IMR-90 (cell line): ENCODE data around the gene RRAGA. TPM values are rescaled to one million over a fixed set of nuclear protein-coding genes. Genes with fewer than 3 reads are reported as not detected.

ENCODE experiments used
- ATAC-seq: fragments of 200-7000 bp; cut with Tn5 transposase; 2 replicates; pipeline ENCODE4 v1.9.1; 2020; ENCODE audit warnings: low read depth, mild to moderate bottlenecking, moderate library complexity
- BruUV-seq: library from RNA; stranded (reverse); fragments of 400-500 nt; replicated peaks from 2 replicates; lab custom pipeline; 2021; lab: Mats Ljungman, UMichigan
- CTCF ChIA-PET: fragments of 300-600 bp; formaldehyde crosslinking; extraction: SDS; loops from one replicate; lab custom pipeline; 2021; ENCODE audit warnings: antibody characterized with exemption; lab: Yijun Ruan, JAX
- POLR2A ChIA-PET: fragments of 300-600 bp; sonication (Branson Sonifier 250); formaldehyde crosslinking; loops from one replicate; lab custom pipeline; 2022; ENCODE audit warnings: antibody characterized with exemption; ENCODE audit not compliant: unreplicated experiment; lab: Charles Lee
- DNase-seq: peaks from one replicate; pipeline ENCODE4 v3.0.0; 2013
- H2AFZ ChIP-seq: replicated peaks from 2 replicates; pipeline ENCODE3; 2013; ENCODE audit warnings: low read length, mild to moderate bottlenecking; ENCODE audit not compliant: poor library complexity
- H2AK5ac ChIP-seq: 2 replicates; pipeline ENCODE4 v1.6.1; 2013; ENCODE audit warnings: low read depth, low read length, inconsistent platforms
- H2AK9ac ChIP-seq: replicated peaks from 2 replicates; pipeline ENCODE3; 2013; ENCODE audit warnings: mild to moderate bottlenecking, low read depth, low read length, moderate library complexity; ENCODE audit not compliant: poor library complexity
- H2BK120ac ChIP-seq: 2 replicates; pipeline ENCODE4 v1.6.1; 2013; ENCODE audit warnings: low read depth, low read length, inconsistent platforms
- H2BK15ac ChIP-seq: 3 replicates; pipeline ENCODE4 v1.6.1; 2013; ENCODE audit warnings: low read depth, low read length, inconsistent platforms
- H2BK20ac ChIP-seq: 2 replicates; pipeline ENCODE4 v1.6.1; 2013; ENCODE audit warnings: low read depth, mild to moderate bottlenecking, inconsistent platforms, low read length, moderate library complexity
- H2BK5ac ChIP-seq: 2 replicates; pipeline ENCODE4 v1.6.1; 2013; ENCODE audit warnings: mild to moderate bottlenecking, low read depth, low read length, inconsistent platforms; ENCODE audit not compliant: poor library complexity, severe bottlenecking
- H3K14ac ChIP-seq: replicated peaks from 2 replicates; pipeline ENCODE4 v1.6.1; 2013; ENCODE audit warnings: low read depth, low read length, inconsistent platforms
- H3K18ac ChIP-seq: 2 replicates; pipeline ENCODE4 v1.6.1; 2013; ENCODE audit warnings: low read depth, low read length, control low read depth
- H3K23ac ChIP-seq: 2 replicates; pipeline ENCODE4 v1.6.1; 2013; ENCODE audit warnings: low read depth, low read length, inconsistent platforms
- H3K27ac ChIP-seq: 2 replicates; pipeline ENCODE4 v1.5.1; 2013; ENCODE audit warnings: mild to moderate bottlenecking, control low read depth, low read length; ENCODE audit not compliant: insufficient read depth
- H3K27me3 ChIP-seq: 2 replicates; pipeline ENCODE4 v1.6.1; 2013; ENCODE audit warnings: low read length; ENCODE audit not compliant: control insufficient read depth, insufficient read depth
- H3K36me3 ChIP-seq: 2 replicates; pipeline ENCODE4 v1.6.1; 2013; ENCODE audit warnings: low read length, mixed read lengths; ENCODE audit not compliant: control insufficient read depth, insufficient read depth
- H3K4ac ChIP-seq: 2 replicates; pipeline ENCODE4 v1.6.1; 2013; ENCODE audit warnings: low read depth, low read length, inconsistent platforms
- H3K4me1 ChIP-seq: 2 replicates; pipeline ENCODE4 v1.6.1; 2013; ENCODE audit warnings: low read length, mixed read lengths; ENCODE audit not compliant: control insufficient read depth, insufficient read depth
- H3K4me2 ChIP-seq: 2 replicates; pipeline ENCODE4 v1.6.1; 2013; ENCODE audit warnings: low read depth, mild to moderate bottlenecking, control low read depth, low read length, moderate library complexity
- H3K4me3 ChIP-seq: 2 replicates; pipeline ENCODE4 v1.5.1; 2013; ENCODE audit warnings: low read depth, mild to moderate bottlenecking, control low read depth, low read length, moderate library complexity; ENCODE audit not compliant: insufficient read depth
- H3K56ac ChIP-seq: 2 replicates; pipeline ENCODE4 v1.6.1; 2013; ENCODE audit warnings: low read length, inconsistent platforms; ENCODE audit not compliant: insufficient read depth; ENCODE audit errors: extremely low read depth
- H3K79me1 ChIP-seq, 2 experiments: 2 replicates each; pipeline ENCODE4 v1.6.1; 2013; ENCODE audit warnings: low read length in 2 of 2, inconsistent platforms in 1 of 2, low read depth in 1 of 2
- H3K9ac ChIP-seq: 2 replicates; pipeline ENCODE4 v1.6.1; 2013; ENCODE audit warnings: low read depth, low read length, control low read depth
- H3K9me1 ChIP-seq: 2 replicates; pipeline ENCODE4 v1.6.1; 2013; ENCODE audit warnings: low read length, inconsistent platforms; ENCODE audit not compliant: insufficient read depth
- H3K9me3 ChIP-seq: 2 replicates; pipeline ENCODE4 v1.6.1; 2013; ENCODE audit warnings: low read length; ENCODE audit not compliant: control insufficient read depth, insufficient read depth
- H4K20me1 ChIP-seq: 2 replicates; pipeline ENCODE4 v1.6.1; 2013; ENCODE audit warnings: low read length, inconsistent platforms; ENCODE audit not compliant: insufficient read depth
- H4K5ac ChIP-seq: 2 replicates; pipeline ENCODE4 v1.6.1; 2013; ENCODE audit warnings: mild to moderate bottlenecking, low read depth, low read length, control low read depth
- H4K8ac ChIP-seq, 2 experiments: 2 replicates each; pipeline ENCODE4 v1.6.1; 2013; ENCODE audit warnings: low read depth in 2 of 2, low read length in 2 of 2, control low read depth in 1 of 2, inconsistent platforms in 1 of 2
- H4K91ac ChIP-seq: 2 replicates; pipeline ENCODE4 v1.6.1; 2013; ENCODE audit warnings: low read depth, low read length, inconsistent platforms; ENCODE audit not compliant: insufficient read depth
- BHLHE40 ChIP-seq: fragments of 150-350 bp; IDR thresholded peaks from 2 replicates; pipeline ENCODE4 v1.6.1; 2016; ENCODE audit warnings: mild to moderate bottlenecking, low read depth, low read length
- CEBPB ChIP-seq: IDR thresholded peaks from 2 replicates; pipeline ENCODE4 v1.6.1; 2012; ENCODE audit warnings: low read depth, low read length, improper control_type of control experiment
- MAFK ChIP-seq: IDR thresholded peaks from 2 replicates; pipeline ENCODE4 v1.6.1; 2012; ENCODE audit warnings: low read depth, low read length, improper control_type of control experiment
- RFX5 ChIP-seq: IDR thresholded peaks from 2 replicates; pipeline ENCODE4 v1.8.0; 2012; ENCODE audit warnings: low read depth, mild to moderate bottlenecking, low read length, moderate library complexity
- SMC3 ChIP-seq: fragments of 150-350 bp; IDR thresholded peaks from 2 replicates; pipeline ENCODE4 v1.6.1; 2016; ENCODE audit warnings: low read depth, mild to moderate bottlenecking, antibody characterized with exemption, low read length, moderate library complexity
- WGBS, 2 experiments: methylation state at CpG; one replicate each; pipeline versions ENCODE4 v1.1.5 to v1.1.7; 2013; ENCODE audit warnings: missing lambda C conversion rate in 2 of 2; ENCODE audit not compliant: insufficient read length in 1 of 2; ENCODE audit errors: extremely low coverage in 2 of 2; 5-methylcytosine and 5-hydroxymethylcytosine counted together
- dilution Hi-C: fragments of 300-500 bp; cut with HindIII; formaldehyde crosslinking; loops from one replicate; pipeline ENCODE4 v1.14.3; 2018; ENCODE audit warnings: low sequenced_read_pairs; ENCODE audit not compliant: unreplicated experiment
- in situ Hi-C: fragments of 300-500 bp; cut with MboI; formaldehyde crosslinking; loops from 3 replicates; pipeline ENCODE4 v1.14.3; 2019; ENCODE audit warnings: low sequenced_read_pairs, inconsistent platforms, mixed read lengths
- intact Hi-C: fragments of 100-400 bp; cut with micrococcal nuclease; formaldehyde crosslinking; loops from 2 replicates; pipeline ENCODE4 v1.10.0; 2022
- polyA plus RNA-seq, 3 experiments: library from polyadenylated mRNA; depleted of rRNA; stranded (reverse); fragments of >200 nt; gene quantifications; 2 replicates each; pipeline ENCODE4 v1.2.3, GENCODE V29; 2012; ENCODE audit warnings: low replicate concordance in 1 of 3
- total RNA-seq: library from RNA; depleted of rRNA; stranded (reverse); fragments of >200 nt; gene quantifications from 2 replicates; pipeline ENCODE4 v1.2.3, GENCODE V29; 2012
- TF ChIP-seq, protein P1 (sequence below): conservative IDR thresholded peaks from 2 replicates; pipeline ENCODE4 v1.5.1; 2012; ENCODE audit warnings: mild to moderate bottlenecking, low read depth, low read length, improper control_type of control experiment
- TF ChIP-seq, protein P2 (sequence below): fragments of 150-350 bp; IDR thresholded peaks from 2 replicates; pipeline ENCODE4 v1.6.1; 2017; ENCODE audit warnings: mild to moderate bottlenecking, antibody characterized with exemption, low read length, low read depth

Gene RRAGA
- total and polyA plus RNA-seq, 2 of the 4 experiments (the other 2 are of a cell fraction): 74.7 to 154 TPM

DNA sequence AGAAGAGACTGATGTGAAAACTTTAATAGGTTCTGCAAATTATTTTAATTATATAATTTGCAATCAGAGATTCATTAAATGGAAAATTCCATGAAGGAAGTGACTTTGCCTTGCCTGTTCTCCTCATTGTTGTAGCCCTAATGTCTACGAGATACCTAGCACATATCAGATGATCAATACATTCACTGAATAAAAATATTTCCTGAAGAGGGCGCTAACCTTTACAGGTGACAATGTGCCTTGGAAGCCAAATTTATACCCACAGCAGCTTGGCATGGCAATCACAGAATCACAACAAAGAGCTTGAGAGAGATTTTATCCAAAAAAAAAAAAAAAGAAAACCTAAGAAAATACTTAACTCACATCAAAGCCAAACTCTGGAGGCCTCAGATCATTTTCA is 36.1 kb downstream of the RRAGA start:
- in situ Hi-C loops: no loop called here
- DNase-seq: no peak
- Histone ChIP-seq H4K8ac (no peak overlapping the region), H3K4ac (no peak overlapping the region), H2BK20ac (no peak overlapping the region), H3K4me2 (no peak overlapping the region), H3K27me3 (no peaks in the 10 kb centered on the region), H4K20me1 (no peaks in the 10 kb centered on the region), H3K18ac (no peak overlapping the region), H3K23ac (no peak overlapping the region), H3K4me1 (no peaks in the 10 kb centered on the region), H2AFZ (no peak overlapping the region), H3K56ac (no peak overlapping the region), H3K9ac (no peak overlapping the region), H3K79me1 (peaks cover 4 to 8% of the 10 kb centered on the region in 2 experiments; a peak in 2 of 4 replicates), H4K91ac (no peak overlapping the region), H3K36me3 (peaks cover 22% of the 10 kb centered on the region), H3K4me3 (no peak overlapping the region), H3K27ac (no peak overlapping the region), H3K9me3 (no peaks in the 10 kb centered on the region), H2BK120ac (no peak overlapping the region), H3K14ac (no peak overlapping the region), H2AK5ac (no peak overlapping the region), H3K9me1 (no peaks in the 10 kb centered on the region), H2BK5ac (no peak overlapping the region), H2BK15ac (no peak overlapping the region), H4K5ac (no peak overlapping the region), H2AK9ac (no peak overlapping the region)
- no TSS peak for BruUV-seq
- ChIA-PET POLR2A (interaction anchor here (0.6 kb wide), 1 partner anchor 12 kb away, joined by 34 read pairs; no protein-coding TSS in a partner anchor), CTCF (interaction anchor here (0.7 to 0.8 kb wide), 2 partner anchors 27 to 86 kb away, joined by 3 to 6 read pairs; no protein-coding TSS in a partner anchor)
- dilution Hi-C loops: no loop called here
- no CpG with 5 or more reads among the region's 2 CpGs for WGBS, 2 experiments
- intact Hi-C loops: loop anchor here (5.0 kb wide), 2 partner anchors 87 to 372 kb away; no protein-coding TSS in a partner anchor
- ATAC-seq: no peak
- TF ChIP-seq RFX5: no peak
- TF ChIP-seq, protein P1, sequence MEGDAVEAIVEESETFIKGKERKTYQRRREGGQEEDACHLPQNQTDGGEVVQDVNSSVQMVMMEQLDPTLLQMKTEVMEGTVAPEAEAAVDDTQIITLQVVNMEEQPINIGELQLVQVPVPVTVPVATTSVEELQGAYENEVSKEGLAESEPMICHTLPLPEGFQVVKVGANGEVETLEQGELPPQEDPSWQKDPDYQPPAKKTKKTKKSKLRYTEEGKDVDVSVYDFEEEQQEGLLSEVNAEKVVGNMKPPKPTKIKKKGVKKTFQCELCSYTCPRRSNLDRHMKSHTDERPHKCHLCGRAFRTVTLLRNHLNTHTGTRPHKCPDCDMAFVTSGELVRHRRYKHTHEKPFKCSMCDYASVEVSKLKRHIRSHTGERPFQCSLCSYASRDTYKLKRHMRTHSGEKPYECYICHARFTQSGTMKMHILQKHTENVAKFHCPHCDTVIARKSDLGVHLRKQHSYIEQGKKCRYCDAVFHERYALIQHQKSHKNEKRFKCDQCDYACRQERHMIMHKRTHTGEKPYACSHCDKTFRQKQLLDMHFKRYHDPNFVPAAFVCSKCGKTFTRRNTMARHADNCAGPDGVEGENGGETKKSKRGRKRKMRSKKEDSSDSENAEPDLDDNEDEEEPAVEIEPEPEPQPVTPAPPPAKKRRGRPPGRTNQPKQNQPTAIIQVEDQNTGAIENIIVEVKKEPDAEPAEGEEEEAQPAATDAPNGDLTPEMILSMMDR: peak; percentile 19; the same call in 1 of the 2 replicates
- no peak for TF ChIP-seq BHLHE40
- TF ChIP-seq, protein P2, sequence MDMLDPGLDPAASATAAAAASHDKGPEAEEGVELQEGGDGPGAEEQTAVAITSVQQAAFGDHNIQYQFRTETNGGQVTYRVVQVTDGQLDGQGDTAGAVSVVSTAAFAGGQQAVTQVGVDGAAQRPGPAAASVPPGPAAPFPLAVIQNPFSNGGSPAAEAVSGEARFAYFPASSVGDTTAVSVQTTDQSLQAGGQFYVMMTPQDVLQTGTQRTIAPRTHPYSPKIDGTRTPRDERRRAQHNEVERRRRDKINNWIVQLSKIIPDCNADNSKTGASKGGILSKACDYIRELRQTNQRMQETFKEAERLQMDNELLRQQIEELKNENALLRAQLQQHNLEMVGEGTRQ: no peak
- TF ChIP-seq CEBPB: no peak
- no peak for TF ChIP-seq MAFK
- peak; percentile 27; the same call in 1 of the 2 replicates for TF ChIP-seq SMC3
